ENCODE measurements around the gene MGAT5B. TPM values are rescaled to one million over a fixed set of nuclear protein-coding genes. Genes with fewer than 3 reads are reported as not detected.

The MGAT5B gene
- total RNA-seq, 6 experiments from 2014 or later, result 1.5 to 2.3 (median 1.8) TPM

DNA sequence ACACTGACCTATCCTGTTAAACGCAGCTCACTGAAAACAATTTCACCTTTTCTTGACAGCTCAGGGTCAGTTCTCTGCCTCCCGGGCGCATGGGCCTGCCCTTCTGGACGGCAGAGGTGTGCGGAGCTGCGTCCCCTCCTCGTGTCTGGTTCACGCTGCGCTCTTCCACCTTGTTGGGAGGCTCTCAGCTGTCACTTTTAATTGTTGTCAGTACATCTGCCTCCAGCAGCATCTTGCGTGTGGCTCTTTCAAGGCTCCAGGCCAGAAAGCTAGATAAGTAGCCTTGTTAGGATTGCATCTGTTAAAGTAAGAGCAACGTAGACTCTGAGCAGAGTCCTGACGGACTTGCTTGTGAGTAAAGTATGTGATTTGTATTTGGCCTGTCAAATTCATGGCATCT, 59.4 kb downstream of the MGAT5B start:
- no peak overlapping the region for H3K27ac Mint-ChIP-seq
- TF ChIP-seq, protein P1, sequence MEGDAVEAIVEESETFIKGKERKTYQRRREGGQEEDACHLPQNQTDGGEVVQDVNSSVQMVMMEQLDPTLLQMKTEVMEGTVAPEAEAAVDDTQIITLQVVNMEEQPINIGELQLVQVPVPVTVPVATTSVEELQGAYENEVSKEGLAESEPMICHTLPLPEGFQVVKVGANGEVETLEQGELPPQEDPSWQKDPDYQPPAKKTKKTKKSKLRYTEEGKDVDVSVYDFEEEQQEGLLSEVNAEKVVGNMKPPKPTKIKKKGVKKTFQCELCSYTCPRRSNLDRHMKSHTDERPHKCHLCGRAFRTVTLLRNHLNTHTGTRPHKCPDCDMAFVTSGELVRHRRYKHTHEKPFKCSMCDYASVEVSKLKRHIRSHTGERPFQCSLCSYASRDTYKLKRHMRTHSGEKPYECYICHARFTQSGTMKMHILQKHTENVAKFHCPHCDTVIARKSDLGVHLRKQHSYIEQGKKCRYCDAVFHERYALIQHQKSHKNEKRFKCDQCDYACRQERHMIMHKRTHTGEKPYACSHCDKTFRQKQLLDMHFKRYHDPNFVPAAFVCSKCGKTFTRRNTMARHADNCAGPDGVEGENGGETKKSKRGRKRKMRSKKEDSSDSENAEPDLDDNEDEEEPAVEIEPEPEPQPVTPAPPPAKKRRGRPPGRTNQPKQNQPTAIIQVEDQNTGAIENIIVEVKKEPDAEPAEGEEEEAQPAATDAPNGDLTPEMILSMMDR (IDR thresholded peaks at IDR 0.05), result no peak
- DNase-seq, result no peak
- H3K27me3 Mint-ChIP-seq (ENCODE audit: insufficient read depth), result peaks cover 21% of the 10 kb centered on the region
- H3K4me3 Mint-ChIP-seq, result no peak overlapping the region
- no peaks in the 10 kb centered on the region for H3K4me1 Mint-ChIP-seq (ENCODE audit: low read depth)
- H3K9me3 Mint-ChIP-seq, result no peaks in the 10 kb centered on the region
- H3K36me3 Mint-ChIP-seq (ENCODE audit: low read depth), result no peaks in the 10 kb centered on the region

DNA sequence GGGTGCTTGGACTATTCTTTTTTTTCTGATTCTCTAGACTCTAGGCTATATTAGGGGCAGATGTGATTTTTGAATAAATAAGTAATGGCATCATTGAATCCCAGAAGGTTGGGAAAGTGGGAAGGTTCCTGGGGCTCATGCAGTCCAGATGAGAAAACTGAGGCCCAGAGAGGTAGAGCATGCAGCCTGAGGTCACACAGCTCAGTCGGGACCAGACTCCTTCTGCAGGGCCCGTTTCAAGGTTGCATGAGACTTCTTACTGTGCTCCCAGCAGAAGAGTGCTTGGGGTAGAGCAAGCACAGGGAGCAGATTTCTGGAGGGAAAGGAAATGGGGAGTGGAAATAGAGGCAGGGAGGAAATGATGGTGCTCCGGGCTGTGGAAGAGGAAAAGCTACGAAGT, 59.8 kb downstream of the MGAT5B start:
- H3K36me3 Mint-ChIP-seq (ENCODE audit: low read depth), result no peaks in the 10 kb centered on the region
- TF ChIP-seq, protein P1 (IDR thresholded peaks at IDR 0.05), result no peak
- H3K27ac Mint-ChIP-seq, result no peak overlapping the region
- no peaks in the 10 kb centered on the region for H3K9me3 Mint-ChIP-seq
- peaks cover 21% of the 10 kb centered on the region for H3K27me3 Mint-ChIP-seq (ENCODE audit: insufficient read depth)
- no peaks in the 10 kb centered on the region for H3K4me1 Mint-ChIP-seq (ENCODE audit: low read depth)
- DNase-seq, result no peak
- no peak overlapping the region for H3K4me3 Mint-ChIP-seq

GRCh38 chr17:76929148-76929547, 60.9 kb downstream of the MGAT5B start:
- Mint-ChIP-seq H3K27ac (no peak overlapping the region), H3K36me3 (ENCODE audit: low read depth) (no peaks in the 10 kb centered on the region), H3K27me3 (ENCODE audit: insufficient read depth) (peaks cover 29% of the 10 kb centered on the region), H3K9me3 (no peaks in the 10 kb centered on the region), H3K4me3 (no peak overlapping the region), H3K4me1 (ENCODE audit: low read depth) (peaks cover 4% of the 10 kb centered on the region)
- DNase-seq, result no peak
- TF ChIP-seq, protein P1 (IDR thresholded peaks at IDR 0.05), result no peak

DNA sequence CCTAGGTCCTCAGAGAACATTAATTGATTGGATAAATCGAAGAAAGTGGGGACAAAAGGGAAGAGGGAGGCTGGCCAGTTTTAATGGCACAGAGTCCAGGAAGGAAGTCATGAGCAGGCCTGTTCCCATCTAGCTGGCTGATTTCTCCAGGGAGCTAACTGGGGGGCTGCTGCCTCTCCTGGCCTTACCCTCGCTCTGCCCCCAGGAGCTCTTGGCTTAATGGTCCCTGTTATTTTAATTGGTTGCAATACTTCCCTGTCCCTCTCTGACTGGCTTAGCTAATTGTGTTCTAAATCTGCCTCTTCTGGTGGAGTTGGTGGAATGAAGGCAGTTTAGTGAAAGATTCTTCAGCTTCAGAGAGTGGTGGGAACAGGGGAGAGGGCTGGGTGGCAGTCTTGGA, 61.4 kb downstream of the MGAT5B start:
- DNase-seq, result no peak
- H3K9me3 Mint-ChIP-seq, result no peaks in the 10 kb centered on the region
- peaks cover 31% of the 10 kb centered on the region for H3K27me3 Mint-ChIP-seq (ENCODE audit: insufficient read depth)
- TF ChIP-seq, protein P1 (IDR thresholded peaks at IDR 0.05), result no peak
- peaks cover 8% of the 10 kb centered on the region for H3K4me1 Mint-ChIP-seq (ENCODE audit: low read depth)
- no peak overlapping the region for H3K27ac Mint-ChIP-seq
- H3K36me3 Mint-ChIP-seq (ENCODE audit: low read depth), result no peaks in the 10 kb centered on the region
- H3K4me3 Mint-ChIP-seq, result no peak overlapping the region

GRCh38 chr17:76930107-76930506, 61.9 kb downstream of the MGAT5B start:
- H3K27me3 Mint-ChIP-seq (ENCODE audit: insufficient read depth), result peaks cover 32% of the 10 kb centered on the region
- TF ChIP-seq, protein P1 (IDR thresholded peaks at IDR 0.05), result no peak
- no peaks in the 10 kb centered on the region for H3K36me3 Mint-ChIP-seq (ENCODE audit: low read depth)
- no peak overlapping the region for H3K27ac Mint-ChIP-seq
- H3K9me3 Mint-ChIP-seq, result no peaks in the 10 kb centered on the region
- no peak overlapping the region for H3K4me3 Mint-ChIP-seq
- DNase-seq, result no peak
- peaks cover 14% of the 10 kb centered on the region for H3K4me1 Mint-ChIP-seq (ENCODE audit: low read depth)

All from HFFc6 (cell line).